HepG2 (cell line): Measurements from ENCODE around the gene CDHR4. TPM values are rescaled to one million over a fixed set of nuclear protein-coding genes. Genes with fewer than 3 reads are reported as not detected.

Experiments used
- ETS1 ChIP-seq: sonication (generic); formaldehyde crosslinking; IDR thresholded peaks from 2 replicates; pipeline ENCODE4 v1.4.0; 2020; ENCODE audit warnings: missing genetic modification reagents
- FOXC1 ChIP-seq: sonication (generic); formaldehyde crosslinking; IDR thresholded peaks from 2 replicates; pipeline ENCODE4 v1.8.0; 2022; ENCODE audit warnings: mild to moderate bottlenecking, missing genetic modification reagents, borderline replicate concordance
- IRF9 ChIP-seq: sonication (generic); formaldehyde crosslinking; IDR thresholded peaks from 2 replicates; pipeline ENCODE4 v1.8.0; 2022; ENCODE audit warnings: missing genetic modification reagents, mild to moderate bottlenecking, borderline replicate concordance
- KLF11 ChIP-seq: IDR thresholded peaks from 2 replicates; pipeline ENCODE4 v1.6.1; 2016; ENCODE audit warnings: missing compliant biosample characterization
- PAWR ChIP-seq: sonication (generic); formaldehyde crosslinking; IDR thresholded peaks from 2 replicates; pipeline ENCODE4 v1.4.0; 2020; ENCODE audit warnings: missing genetic modification reagents, mild to moderate bottlenecking, borderline replicate concordance
- PITX1 ChIP-seq: sonication (generic); formaldehyde crosslinking; IDR thresholded peaks from 2 replicates; pipeline ENCODE4 v1.5.1; 2020; ENCODE audit warnings: mild to moderate bottlenecking, missing genetic modification reagents
- POGK ChIP-seq: sonication (generic); formaldehyde crosslinking; conservative IDR thresholded peaks from 2 replicates; pipeline ENCODE4 v1.8.0; 2022; ENCODE audit warnings: mild to moderate bottlenecking, moderate library complexity, missing genetic modification reagents
- TOE1 ChIP-seq: sonication (generic); formaldehyde crosslinking; IDR thresholded peaks from 2 replicates; pipeline ENCODE4 v1.4.0; 2020; ENCODE audit warnings: mild to moderate bottlenecking, missing genetic modification reagents
- TOPORS ChIP-seq: sonication (generic); formaldehyde crosslinking; IDR thresholded peaks from 2 replicates; pipeline ENCODE4 v1.8.0; 2023; ENCODE audit warnings: mild to moderate bottlenecking, missing genetic modification reagents
- ZFP62 ChIP-seq: sonication (generic); formaldehyde crosslinking; IDR thresholded peaks from 2 replicates; pipeline ENCODE4 v1.4.0; 2020; ENCODE audit warnings: missing genetic modification reagents
- ZNF10 ChIP-seq: sonication (generic); formaldehyde crosslinking; IDR thresholded peaks from 2 replicates; pipeline ENCODE4 v1.4.0; 2020; ENCODE audit warnings: mild to moderate bottlenecking, low read depth, missing genetic modification reagents, borderline replicate concordance
- ZNF292 ChIP-seq: sonication (generic); formaldehyde crosslinking; IDR thresholded peaks from 2 replicates; pipeline ENCODE4 v1.8.1; 2022; ENCODE audit warnings: mild to moderate bottlenecking, low read depth, missing genetic modification reagents, borderline replicate concordance
- ZNF781 ChIP-seq: sonication (generic); formaldehyde crosslinking; IDR thresholded peaks from 2 replicates; pipeline ENCODE4 v1.5.1; 2020; ENCODE audit warnings: borderline replicate concordance, mild to moderate bottlenecking, missing genetic modification reagents; ENCODE audit errors: not compliant biosample characterization
- ZNF883 ChIP-seq: sonication (generic); formaldehyde crosslinking; IDR thresholded peaks from 2 replicates; pipeline ENCODE4 v1.5.1; 2020; ENCODE audit warnings: mild to moderate bottlenecking, missing genetic modification reagents; ENCODE audit errors: not compliant biosample characterization
- ZSCAN30 ChIP-seq: sonication (generic); formaldehyde crosslinking; IDR thresholded peaks from 2 replicates; pipeline ENCODE4 v1.5.0; 2020; ENCODE audit warnings: mild to moderate bottlenecking, missing genetic modification reagents
- ZXDC ChIP-seq: sonication (generic); formaldehyde crosslinking; IDR thresholded peaks from 2 replicates; pipeline ENCODE4 v1.5.0; 2020; ENCODE audit warnings: mild to moderate bottlenecking, missing genetic modification reagents
- ZZZ3 ChIP-seq: sonication (generic); formaldehyde crosslinking; IDR thresholded peaks from 2 replicates; pipeline ENCODE4 v1.4.0; 2020; ENCODE audit warnings: missing genetic modification reagents, mild to moderate bottlenecking, borderline replicate concordance
- polyA plus RNA-seq, 8 experiments: library from polyadenylated mRNA; depleted of rRNA in 3 of 8; stranded (reverse) in 7 of 8; unstranded in 1 of 8; fragments of >200 nt; fragmentation: Illumina TruSeq in 4 of 8; extraction: Trizol in 4 of 8; gene quantifications; 2 replicates each; pipeline versions ENCODE4 v1.2.1 to v1.2.3, GENCODE V29; 2011 to 2016; ENCODE audit warnings: low read depth in 4 of 8, missing spikeins in 1 of 8, mixed read lengths in 1 of 8; ENCODE audit not compliant: insufficient read depth in 1 of 8
- total RNA-seq, 5 experiments: library from RNA; depleted of rRNA; stranded (reverse); fragments of >200 nt; fragmentation: Illumina TruSeq; extraction: Trizol; gene quantifications; 2 replicates each; pipeline ENCODE4 v1.2.3, GENCODE V29; 2016; ENCODE audit warnings: low read depth in 1 of 5
- TF ChIP-seq, protein P1 (sequence below): sonication (generic); formaldehyde crosslinking; IDR thresholded peaks from 2 replicates; pipeline ENCODE4 v1.5.1; 2020; ENCODE audit warnings: mild to moderate bottlenecking, missing genetic modification reagents

Gene CDHR4
- total and polyA plus RNA-seq, 2 of the 13 experiments (the other 11 are each of a cell fraction or from before 2014, with no cell fraction given), result 0.21 TPM; not detected in 1

DNA sequence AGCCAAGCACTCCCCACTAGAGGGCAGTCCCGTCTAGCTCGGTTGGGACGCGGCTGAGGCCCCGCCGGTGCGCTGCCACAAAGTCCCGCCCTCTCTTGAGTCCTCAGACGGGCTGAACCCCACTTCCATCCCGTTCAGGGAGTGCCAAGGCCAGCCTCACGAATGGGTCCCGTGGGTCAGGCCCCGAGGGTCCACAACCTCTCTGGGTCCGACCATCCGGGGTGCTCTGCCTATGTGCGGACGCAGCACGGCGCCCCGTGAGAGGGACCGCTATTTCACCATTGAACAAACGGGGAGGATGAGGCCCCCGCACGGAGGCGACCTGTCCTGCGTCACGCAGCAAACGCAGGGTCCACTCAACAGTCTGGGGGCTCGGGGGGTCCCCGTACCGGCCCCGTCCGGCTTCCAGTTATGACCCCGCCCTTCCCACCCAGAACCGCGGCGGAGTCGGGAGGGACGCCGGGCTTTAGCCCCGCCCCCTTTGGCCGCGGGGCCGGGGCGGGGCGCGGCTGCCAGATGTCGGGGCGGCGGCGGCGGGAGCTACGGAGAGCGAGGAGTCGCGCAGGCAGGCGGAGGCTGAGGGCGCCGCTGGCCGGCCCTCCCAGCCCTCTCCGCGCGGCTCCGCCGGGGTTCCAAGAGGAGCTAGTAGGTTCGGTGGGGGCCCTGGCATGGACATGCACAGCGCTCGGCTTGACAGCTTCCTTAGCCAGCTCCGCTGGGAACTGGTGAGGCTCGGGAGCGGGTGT is 3.2 kb upstream of the CDHR4 start, which contains the start of gene INKA1 (continued):
- TF ChIP-seq PITX1 (CRISPR knock-in tag) (peak; percentile 76; the same call in 1 of the 2 replicates), ZNF781 (CRISPR knock-in tag) (no peak), TOPORS (CRISPR knock-in tag) (no peak), ZXDC (CRISPR knock-in tag) (no peak), FOXC1 (CRISPR knock-in tag) (peak; percentile 32; the same call in 1 of the 2 replicates), POGK (CRISPR knock-in tag) (no peak), ZFP62 (no peak), PAWR (CRISPR knock-in tag) (no peak), IRF9 (CRISPR knock-in tag) (no peak; the same call in 1 of the 2 replicates), ZNF292 (CRISPR knock-in tag) (no peak), ZZZ3 (no peak), KLF11 (0 out of 2 replicates have a peak, but pooled peaks have one; percentile 40), TOE1 (CRISPR knock-in tag) (no peak), ETS1 (CRISPR knock-in tag) (no peak), ZNF883 (peak; percentile 69), ZSCAN30 (no peak), ZNF10 (CRISPR knock-in tag) (no peak)
- TF ChIP-seq, protein P1, sequence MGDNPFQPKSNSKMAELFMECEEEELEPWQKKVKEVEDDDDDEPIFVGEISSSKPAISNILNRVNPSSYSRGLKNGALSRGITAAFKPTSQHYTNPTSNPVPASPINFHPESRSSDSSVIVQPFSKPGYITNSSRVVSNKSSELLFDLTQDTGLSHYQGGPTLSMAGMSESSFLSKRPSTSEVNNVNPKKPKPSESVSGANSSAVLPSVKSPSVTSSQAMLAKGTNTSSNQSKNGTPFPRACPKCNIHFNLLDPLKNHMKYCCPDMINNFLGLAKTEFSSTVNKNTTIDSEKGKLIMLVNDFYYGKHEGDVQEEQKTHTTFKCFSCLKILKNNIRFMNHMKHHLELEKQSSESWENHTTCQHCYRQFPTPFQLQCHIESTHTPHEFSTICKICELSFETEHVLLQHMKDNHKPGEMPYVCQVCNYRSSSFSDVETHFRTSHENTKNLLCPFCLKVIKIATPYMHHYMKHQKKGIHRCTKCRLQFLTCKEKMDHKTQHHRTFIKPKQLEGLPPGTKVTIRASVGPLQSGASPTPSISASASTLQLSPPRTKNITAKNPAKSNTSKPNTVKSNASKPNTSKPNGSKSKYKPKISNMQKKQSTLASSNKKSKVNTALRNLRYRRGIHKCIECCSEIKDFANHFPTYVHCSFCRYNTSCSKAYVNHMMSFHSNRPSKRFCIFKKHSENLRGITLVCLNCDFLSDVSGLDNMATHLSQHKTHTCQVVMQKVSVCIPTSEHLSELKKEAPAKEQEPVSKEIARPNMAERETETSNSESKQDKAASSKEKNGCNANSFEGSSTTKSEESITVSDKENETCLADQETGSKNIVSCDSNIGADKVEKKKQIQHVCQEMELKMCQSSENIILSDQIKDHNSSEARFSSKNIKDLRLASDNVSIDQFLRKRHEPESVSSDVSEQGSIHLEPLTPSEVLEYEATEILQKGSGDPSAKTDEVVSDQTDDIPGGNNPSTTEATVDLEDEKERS, result peak; percentile 70; the same call in 1 of the 2 replicates
